AML-193 (cell line): ENCODE measurements around the gene SGTA.
"Not testable (repeated sequence)": the region's sequence is repeated elsewhere in the genome, so short reads cannot be mapped to it uniquely, and the experiment has no call there.

Experiments used
- DNase-seq, 2 experiments: peaks; one replicate each; lab custom pipeline; 2025; lab: John Stamatoyannopoulos, UW

Gene SGTA

GRCh38 chr19:2795827-2796658, 13.0 kb upstream of the SGTA start:
- DNase-seq = no peak

DNA sequence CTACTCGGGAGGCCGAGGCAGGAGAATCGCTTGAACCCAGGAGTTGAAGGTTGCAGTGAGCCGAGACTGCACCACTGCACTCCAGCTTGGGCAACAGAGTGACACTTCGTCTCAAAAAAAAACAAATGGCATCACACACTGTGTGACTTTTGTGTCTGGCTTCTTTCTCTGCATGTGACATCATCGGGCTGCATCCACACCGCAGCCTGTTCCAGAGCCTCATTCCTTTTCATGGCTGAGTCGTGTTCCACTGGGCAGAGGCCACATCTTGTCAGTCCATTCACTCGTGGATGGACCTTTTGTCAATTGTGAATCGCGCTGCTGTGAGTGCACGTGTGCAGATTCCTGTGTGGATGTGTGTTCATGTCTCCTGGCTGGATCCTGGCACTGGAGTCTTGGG, 10.5 kb upstream of the SGTA start:
- DNase-seq = no peak

DNA sequence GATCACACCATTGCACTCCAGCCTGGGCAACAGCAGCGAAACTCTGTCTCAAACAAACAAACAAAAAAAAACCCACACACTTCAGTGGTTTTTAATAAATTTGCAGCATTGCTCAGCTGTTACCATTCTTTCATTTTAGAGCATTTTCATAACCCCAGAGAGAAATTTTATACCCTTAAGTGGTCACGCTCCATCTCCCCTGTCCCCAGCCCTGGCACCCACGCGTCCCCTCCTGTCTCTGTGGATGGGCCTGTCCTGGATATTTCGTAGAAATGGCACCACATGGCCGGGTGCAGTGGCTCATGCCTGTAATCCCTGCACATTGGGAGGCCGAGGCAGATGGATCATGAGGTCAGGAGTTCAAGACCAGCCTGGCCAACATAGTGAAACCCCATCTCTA, 10.1 kb upstream of the SGTA start:
- no peak for DNase-seq

- not testable (repeated sequence) for DNase-seq
Observed at GRCh38 chr19:2792666-2793065, 9.6 kb upstream of the SGTA start.

DNA sequence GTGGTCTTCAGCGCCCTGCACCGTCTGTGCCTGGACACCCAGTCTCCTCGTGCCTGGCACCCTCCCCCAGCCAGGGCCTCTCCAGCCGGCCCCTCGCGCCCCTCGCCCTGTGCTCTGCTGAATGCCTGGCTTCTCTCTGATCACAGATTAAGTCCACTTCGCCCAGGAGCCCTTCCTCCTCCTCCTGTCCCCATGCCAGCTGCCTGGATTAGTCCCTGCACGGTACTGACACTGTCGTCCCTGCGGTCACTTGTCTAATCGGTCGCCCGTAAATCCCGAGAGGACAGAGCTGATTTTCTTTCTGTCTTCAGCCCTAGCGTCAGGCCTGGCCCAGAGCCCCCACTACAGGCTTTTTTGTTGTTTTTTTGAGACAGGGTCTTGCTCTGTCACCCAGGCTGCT, 8.8 kb upstream of the SGTA start:
- no peak for DNase-seq

- no peak for DNase-seq
Observed at GRCh38 chr19:2791440-2791839, 8.4 kb upstream of the SGTA start.

GRCh38 chr19:2790557-2791271, 7.6 kb upstream of the SGTA start:
- no peak for DNase-seq

- DNase-seq = no peak
Observed at GRCh38 chr19:2790194-2790556, 7.1 kb upstream of the SGTA start.

DNA sequence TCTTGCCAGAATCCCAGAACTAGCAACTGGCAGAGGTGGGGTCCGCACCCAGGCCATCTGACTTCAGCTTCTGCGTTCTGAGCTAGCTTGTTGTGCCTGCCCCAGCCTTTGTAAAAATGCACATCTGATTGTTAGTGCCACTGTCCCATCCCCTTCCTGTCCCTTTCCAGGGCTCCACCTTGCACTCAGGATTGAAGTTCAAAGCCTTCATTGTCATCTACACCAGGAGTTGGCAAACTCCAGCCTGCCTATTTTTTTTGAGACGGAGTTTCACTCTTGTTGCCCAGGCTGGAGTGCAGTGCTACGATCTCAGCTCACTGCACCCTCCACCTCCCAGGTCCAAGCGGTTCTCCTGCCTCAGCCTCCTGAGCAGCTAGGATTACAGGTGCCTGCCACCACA, 5.2 kb upstream of the SGTA start:
- DNase-seq = no peak

- no peak for DNase-seq
Observed at GRCh38 chr19:2787115-2787514, 4.0 kb upstream of the SGTA start.

- DNase-seq = peak; percentile 97 to 98
Observed at GRCh38 chr19:2785244-2785997, 2.3 kb upstream of the SGTA start, which contains the start of gene THOP1. THOP1 (plus strand) TSS chr19:2785503; CDS start chr19:2785663, 160 bp downstream.

- DNase-seq = no peak
Observed at GRCh38 chr19:2783781-2784145, 690 bp upstream of the SGTA start.

- no peak for DNase-seq
Observed at GRCh38 chr19:2782329-2782935, 641 bp downstream of the SGTA start.

DNA sequence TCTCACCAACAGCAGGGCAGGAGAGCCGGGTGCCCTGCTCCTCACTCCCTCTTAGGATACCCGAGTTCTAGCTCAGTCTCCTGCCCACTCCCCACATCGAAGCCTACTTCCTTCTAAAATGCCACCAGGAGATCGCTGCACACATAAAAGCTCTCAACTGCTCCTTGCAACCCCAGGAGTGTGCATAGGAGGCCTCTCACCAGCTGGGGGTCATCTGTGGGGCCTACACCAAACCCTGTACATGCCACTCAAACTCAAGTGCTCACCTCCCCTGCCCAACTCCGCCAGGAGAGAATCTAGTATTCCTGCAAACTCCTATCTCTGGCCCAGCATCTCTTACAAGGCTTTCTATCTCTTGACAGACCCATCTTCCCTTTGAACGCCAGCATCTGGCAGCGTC, 2.8 kb downstream of the SGTA start:
- no peak for DNase-seq

GRCh38 chr19:2779121-2779740, 3.8 kb downstream of the SGTA start:
- no peak for DNase-seq

DNA sequence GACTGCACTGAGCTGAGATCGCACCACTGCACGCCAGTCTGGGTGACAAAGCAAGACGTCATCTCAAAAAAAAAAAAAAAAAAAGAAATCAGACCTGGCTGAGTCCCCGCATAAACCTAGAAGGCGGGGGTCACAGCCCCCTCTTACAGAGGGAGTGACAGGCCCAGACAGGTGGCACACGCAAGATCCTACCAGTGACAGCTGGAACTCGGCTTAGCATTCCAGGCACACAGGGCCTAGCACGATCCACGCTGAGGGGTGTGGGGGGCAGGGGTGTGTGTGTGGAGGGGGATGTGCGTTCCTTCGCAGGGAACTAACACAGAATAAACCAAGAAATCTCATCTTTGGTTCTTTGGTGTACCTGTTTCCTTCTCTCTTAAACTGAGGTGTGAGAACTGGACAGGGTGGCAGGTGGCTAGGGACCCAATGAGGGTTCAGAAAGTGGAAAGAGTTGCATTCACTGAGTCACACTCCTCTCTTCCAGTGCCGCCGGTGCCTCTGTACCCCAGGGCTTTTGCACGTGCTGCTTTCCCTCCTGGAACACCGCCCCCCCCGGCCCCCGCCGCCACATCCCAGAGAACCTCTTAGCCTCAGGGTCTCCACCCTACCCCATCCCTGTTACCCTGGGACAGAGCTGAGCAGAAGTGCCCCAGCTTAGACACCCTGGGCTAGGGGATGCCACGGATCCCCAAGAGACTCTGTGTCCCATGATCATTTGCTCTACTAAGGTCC, 5.0 kb downstream of the SGTA start:
- DNase-seq = no peak

- peak; percentile 48 for DNase-seq
Observed at GRCh38 chr19:2775556-2776430, 7.3 kb downstream of the SGTA start.

- no peak for DNase-seq
Observed at GRCh38 chr19:2774953-2775555, 8.0 kb downstream of the SGTA start.

- no peak for DNase-seq
Observed at GRCh38 chr19:2774083-2774679, 8.9 kb downstream of the SGTA start.
